ENCODE results near the gene ARID3A. TPM values are rescaled to one million over a fixed set of nuclear protein-coding genes. Genes with fewer than 3 reads are reported as not detected.

Gene ARID3A
- total RNA-seq, 1 donor from 2014 or later = 5.0 TPM

DNA sequence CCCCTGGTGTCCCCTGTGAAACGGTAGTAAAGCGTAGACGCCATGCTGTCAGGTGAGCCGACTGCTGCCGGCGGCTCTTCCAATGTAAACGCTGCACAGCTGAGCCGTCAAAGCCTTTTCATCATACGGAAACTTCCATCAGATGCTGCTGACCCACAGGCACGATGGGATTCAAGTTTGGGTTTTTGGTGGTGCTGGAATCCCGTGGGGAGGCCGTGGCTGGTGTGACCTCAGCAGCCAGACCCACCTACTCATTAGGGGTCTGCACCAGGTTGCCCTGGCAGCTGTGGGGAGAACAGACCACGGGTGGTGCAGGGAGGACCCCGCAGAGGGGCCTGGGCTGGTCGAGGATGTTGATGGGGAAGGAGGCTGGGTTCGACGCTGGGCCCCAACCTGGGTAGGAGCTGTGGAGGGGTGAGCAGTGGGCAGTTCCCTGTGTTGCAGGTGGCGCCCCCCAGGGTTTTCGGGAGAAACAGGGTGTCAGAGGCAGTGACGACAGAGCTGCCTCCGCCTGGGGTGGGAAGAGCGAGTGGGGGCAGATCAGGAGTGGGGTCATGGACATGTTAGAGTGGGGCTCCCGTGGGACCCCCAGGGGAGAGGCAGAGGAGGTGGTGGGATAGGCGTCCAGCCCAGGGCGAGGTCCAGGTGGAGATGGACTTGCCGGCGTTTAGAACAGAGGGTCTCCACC is 81.0 kb downstream of the ARID3A start:
- DNase-seq (no peak), ATAC-seq (ENCODE audit: poor library complexity) (no peak)
- intact Hi-C loops (cut with DNase I) = no loop called here

GRCh38 chr19:1007399-1008251 is 81.8 kb downstream of the ARID3A start:
- ATAC-seq (ENCODE audit: poor library complexity) = no peak
- intact Hi-C loops (cut with DNase I) = no loop called here
- no peak for DNase-seq

GRCh38 chr19:1008268-1009040 is 82.6 kb downstream of the ARID3A start:
- DNase-seq (no peak), ATAC-seq (ENCODE audit: poor library complexity) (no peak)
- intact Hi-C loops (cut with DNase I) = no loop called here

- no peak for DNase-seq
- ATAC-seq (ENCODE audit: poor library complexity) = peak; percentile 22
- intact Hi-C loops (cut with DNase I) = no loop called here
Observed at GRCh38 chr19:1009041-1009980, 83.5 kb downstream of the ARID3A start.

DNA sequence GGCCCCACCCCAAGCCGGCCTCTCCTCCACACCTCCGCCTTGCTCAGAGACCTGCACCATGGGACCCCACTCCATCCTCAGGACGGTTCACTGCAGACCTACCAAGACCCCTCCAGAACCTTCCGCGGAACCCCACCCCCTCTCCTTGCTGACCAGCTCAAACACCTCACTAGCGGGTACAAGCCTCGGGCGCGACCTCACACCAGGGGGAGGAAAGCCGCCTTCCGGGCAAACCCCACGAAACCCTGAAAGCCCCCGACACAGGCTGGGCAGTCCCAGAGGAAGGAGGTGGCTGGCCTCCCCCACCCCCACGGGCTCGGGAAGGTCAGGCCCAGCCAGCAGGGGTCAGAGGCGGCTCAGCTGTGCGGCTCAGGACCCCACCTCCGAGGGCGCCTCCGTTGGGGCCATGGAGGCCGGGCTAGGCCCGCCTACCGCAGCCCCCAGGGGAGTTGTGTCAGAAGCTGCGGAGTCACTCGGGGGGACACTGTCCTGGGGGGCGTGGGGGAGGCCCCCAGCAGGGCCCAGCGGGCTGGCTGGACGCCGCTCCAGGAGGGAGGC is 84.2 kb downstream of the ARID3A start:
- no peak for DNase-seq
- peak; percentile 6 for ATAC-seq (ENCODE audit: poor library complexity)
- intact Hi-C loops (cut with DNase I) = no loop called here

DNA sequence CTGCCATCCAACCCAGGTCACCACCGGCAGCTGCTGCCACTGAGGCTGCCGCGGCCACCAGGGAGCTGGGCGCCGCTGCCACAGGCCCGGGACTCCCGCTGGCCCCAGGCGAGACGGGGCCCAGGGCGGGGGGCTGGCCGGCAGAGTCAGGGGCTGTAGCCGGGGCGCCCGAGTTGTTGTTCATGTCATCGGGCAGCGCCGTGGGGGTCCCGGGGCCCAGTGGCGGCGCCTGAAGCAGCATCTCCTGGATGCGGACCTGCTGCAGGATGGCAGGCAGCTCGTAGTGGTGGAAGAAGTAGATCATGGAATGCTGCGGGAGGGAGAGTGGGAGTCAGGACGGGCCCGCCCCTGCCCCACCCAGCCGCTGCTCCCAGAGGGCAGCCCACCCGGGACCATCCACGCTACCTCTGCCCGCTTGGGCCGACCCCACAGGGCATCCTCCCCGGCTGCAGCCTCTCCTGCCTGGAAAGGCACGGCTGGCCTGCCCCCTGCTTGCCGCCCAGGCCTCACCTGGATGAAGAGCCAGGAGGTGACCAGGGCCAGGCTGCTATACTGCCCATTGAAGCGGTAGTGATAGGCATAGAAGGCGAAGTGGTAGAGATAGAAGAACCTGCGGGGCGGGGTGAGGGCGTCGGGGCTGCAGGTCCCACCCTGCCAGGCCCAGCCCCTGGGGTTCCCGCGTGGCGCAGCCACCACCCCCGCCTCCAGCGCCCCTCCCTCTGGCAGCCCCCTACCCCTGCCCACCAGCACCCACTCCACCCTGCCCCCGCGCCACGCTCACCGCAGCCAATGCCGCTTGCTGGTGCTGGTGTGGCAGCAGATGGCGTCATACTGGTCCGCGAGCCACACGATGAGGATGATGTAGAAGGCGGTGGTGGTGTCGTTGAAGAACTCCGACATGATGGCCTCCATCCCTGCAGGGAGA is 85.0 kb downstream of the ARID3A start:
- DNase-seq (no peak), ATAC-seq (ENCODE audit: poor library complexity) (no peak)
- intact Hi-C loops (cut with DNase I) = no loop called here

DNA sequence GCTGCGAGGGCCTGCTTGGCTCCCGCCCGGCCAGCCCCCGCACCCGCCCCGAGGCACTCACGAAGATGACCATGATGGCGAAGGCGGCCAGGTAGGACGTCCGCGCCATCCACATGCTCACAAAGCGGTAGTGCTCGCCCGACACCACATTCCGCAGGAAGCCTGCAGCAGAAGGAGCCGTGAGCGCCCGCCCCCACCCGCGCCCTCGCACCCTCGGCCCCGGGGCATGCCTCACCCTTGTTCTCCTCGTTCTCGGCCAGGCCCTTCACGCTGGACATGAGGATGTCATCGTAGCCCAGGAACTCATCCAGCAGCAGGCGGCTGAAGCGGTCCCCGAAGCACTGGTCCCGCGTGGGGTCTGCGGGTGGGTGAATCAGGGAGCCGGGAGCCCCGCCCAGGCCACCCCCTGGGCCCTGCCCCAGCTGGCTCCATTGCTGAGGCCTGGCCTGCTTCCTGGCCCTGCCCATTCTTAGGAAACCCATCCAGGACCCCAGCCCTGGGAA is 86.0 kb downstream of the ARID3A start:
- intact Hi-C loops (cut with DNase I) = no loop called here
- no peak for DNase-seq
- ATAC-seq (ENCODE audit: poor library complexity) = no peak

- no peak for DNase-seq
- intact Hi-C loops (cut with DNase I) = no loop called here
- ATAC-seq (ENCODE audit: poor library complexity) = no peak
Observed at GRCh38 chr19:1012334-1012733, 86.5 kb downstream of the ARID3A start.

- intact Hi-C loops (cut with DNase I) = no loop called here
- DNase-seq (no peak), ATAC-seq (ENCODE audit: poor library complexity) (no peak)
Observed at GRCh38 chr19:1013218-1013617, 87.4 kb downstream of the ARID3A start.

DNA sequence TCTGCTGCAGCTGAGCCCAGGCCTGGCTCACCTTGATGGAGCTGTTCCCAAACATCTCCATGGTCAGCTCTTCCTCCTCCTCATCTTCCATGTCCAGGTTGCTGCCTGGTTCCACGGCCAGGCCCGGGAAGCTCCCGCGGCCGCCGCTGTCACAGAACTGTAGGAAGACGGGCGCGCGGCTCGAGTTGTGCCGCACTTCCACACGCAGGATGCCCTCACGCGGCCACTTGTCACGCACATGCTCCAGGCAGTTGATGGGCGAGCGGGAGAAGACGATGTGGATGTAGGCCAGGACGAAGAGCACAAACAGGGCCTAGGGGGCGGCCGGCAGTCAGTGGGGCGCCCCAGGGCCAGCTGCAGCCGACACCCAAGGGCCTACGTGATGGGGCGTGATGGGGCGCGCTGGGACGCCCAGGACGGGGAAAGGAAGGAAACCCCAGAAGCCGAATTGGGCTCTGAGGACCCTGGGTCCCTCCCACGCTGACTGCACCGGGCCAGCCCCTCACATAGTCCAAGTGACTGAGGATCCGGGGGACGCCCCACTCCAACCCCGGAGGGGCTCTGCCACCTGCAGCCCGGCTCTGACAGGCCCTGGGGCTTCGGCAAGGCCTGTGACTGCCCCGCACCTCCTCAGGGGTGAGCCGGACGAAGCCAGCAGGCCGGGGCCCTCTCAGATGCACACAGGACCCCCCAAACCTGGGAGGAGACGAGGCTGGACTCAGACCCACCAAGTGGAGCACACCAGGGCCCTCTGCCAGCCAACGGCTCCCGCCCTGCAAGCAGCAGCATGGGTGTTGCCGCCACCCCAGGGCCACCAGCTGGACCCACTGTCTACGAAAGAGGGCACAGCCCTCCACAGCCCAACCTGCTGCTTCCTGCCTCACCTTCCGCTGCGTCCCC is 88.6 kb downstream of the ARID3A start:
- DNase-seq (no peak), ATAC-seq (ENCODE audit: poor library complexity) (no peak)
- intact Hi-C loops (cut with DNase I) = no loop called here

- intact Hi-C loops (cut with DNase I) = no loop called here
Observed at GRCh38 chr19:1015061-1015781, 89.4 kb downstream of the ARID3A start.

DNA sequence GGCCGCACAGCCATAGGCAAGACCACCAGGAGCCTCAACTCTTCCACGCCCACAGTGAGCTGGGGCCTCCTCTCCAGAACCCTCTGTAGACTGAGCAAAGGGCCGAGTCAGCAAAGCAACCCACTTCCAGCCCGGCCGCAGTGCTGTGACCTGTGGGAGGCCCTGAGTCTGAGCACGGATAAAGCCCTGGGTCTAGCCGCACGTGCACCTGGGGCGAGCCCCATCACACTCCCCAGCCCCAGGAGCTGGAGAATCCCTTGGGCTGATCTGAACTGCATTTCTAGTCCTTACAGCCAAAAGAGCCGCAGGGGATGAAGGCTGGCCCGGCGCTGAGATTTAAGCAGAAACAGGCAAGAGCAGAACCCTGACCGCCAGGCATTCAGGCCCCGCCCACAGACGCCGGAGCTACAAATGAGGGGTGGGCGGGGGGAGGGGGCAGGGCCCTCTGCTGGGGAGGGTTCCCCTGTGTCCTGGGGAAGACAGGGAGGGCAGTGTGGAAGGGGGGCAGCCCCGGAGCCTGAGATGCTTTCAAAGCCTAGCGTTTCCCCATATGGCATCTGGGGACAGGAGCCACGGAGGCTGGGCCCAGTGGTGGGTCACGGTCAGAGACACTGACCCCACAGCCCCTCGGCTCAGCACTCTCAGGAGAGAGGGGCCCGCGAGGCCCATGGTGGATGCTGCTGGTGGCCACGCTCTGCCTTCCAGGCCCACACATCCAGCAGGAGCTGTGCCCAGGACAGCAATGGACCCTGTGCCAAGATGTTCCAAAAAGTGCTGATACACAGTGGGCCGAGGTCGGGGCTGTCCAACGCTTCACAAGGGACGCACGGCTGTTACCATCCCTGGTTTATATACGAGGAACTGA is 90.2 kb downstream of the ARID3A start:
- no peak for ATAC-seq (ENCODE audit: poor library complexity)
- intact Hi-C loops (cut with DNase I) = no loop called here
- no peak for DNase-seq

More at GRCh38 chr19:1015061-1015781, 89.4 kb downstream of the ARID3A start:
- DNase-seq = no peak
- no peak for ATAC-seq (ENCODE audit: poor library complexity)

GRCh38 chr19:1016647-1017114 is 90.8 kb downstream of the ARID3A start:
- DNase-seq (no peak), ATAC-seq (ENCODE audit: poor library complexity) (no peak)
- intact Hi-C loops (cut with DNase I) = no loop called here

DNA sequence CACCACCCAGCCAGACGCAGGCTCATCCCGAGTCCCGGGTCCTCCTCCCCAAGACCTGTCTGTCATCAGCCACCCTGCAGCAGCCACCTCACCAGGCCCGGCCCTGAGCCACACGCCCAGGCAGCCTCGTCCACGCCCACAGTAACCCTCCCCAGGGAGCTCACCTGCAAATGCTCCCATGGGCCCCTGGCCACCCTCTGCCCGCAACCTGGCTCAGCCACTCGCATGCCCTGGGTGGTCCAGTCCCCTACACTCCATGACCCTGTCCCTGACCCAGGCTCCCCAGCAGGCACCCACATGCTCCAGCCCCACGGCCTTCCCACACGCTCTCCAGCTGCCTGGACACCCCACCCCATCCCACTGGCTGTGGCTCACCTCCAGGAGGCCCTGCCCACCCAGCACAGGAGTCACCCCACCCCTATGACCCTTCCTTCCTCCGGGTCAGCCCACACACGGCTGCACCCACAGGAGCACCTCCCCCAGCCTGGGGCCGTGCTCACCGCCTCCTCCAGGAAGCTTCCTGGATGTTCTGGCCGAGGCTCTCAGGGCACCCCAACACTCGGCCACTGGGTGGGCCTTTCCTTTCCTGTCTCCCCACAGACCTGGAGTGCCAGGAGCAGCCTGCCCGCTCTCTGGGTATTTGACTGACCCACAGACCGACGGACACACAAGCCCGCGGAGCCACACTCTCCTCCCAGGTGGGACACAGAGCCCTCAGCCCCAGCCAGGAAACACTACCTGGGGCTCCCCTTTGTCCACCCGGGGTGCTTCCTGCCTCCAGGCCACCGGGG is 91.5 kb downstream of the ARID3A start:
- intact Hi-C loops (cut with DNase I) = no loop called here
- no peak for DNase-seq
- ATAC-seq (ENCODE audit: poor library complexity) = no peak

All from Right ventricle myocardium superior (tissue), 1 donor.